ENCODE results near the gene SKIC8.

Gene SKIC8

GRCh38 chr15:78282324-78282723 is 17.1 kb downstream of the SKIC8 start:
- Histone ChIP-seq H3K36me3 (ENCODE audit: insufficient read depth, low read depth, low read length) (peaks cover 52% of the 10 kb centered on the region), H3K4me3 (ENCODE audit: low read length) (no peak overlapping the region)

GRCh38 chr15:78280319-78281072 is 18.9 kb downstream of the SKIC8 start:
- H3K4me1 ChIP-seq (ENCODE audit: insufficient read depth, low read length): no peaks in the 10 kb centered on the region
- H3K4me3 ChIP-seq (ENCODE audit: low read length): no peak overlapping the region
- H3K27ac ChIP-seq (ENCODE audit: low read length): no peak overlapping the region
- H3K9me3 ChIP-seq (ENCODE audit: insufficient read depth, low read depth, low read length): no peaks in the 10 kb centered on the region
- H3K9ac ChIP-seq (ENCODE audit: low read depth, low read length): no peak overlapping the region
- peaks cover 40% of the 10 kb centered on the region for H3K36me3 ChIP-seq (ENCODE audit: insufficient read depth, low read depth, low read length)
- H3K27me3 ChIP-seq (ENCODE audit: insufficient read depth, low read length): no peaks in the 10 kb centered on the region

More at GRCh38 chr15:78282324-78282723, 17.1 kb downstream of the SKIC8 start:
- H3K27me3 ChIP-seq (ENCODE audit: insufficient read depth, low read length): no peaks in the 10 kb centered on the region
- H3K9ac ChIP-seq (ENCODE audit: low read depth, low read length): no peak overlapping the region
- no peaks in the 10 kb centered on the region for H3K9me3 ChIP-seq (ENCODE audit: insufficient read depth, low read depth, low read length)
- H3K27ac ChIP-seq (ENCODE audit: low read length): no peak overlapping the region
- no peaks in the 10 kb centered on the region for H3K4me1 ChIP-seq (ENCODE audit: insufficient read depth, low read length)

GRCh38 chr15:78276064-78276943 is 23.1 kb downstream of the SKIC8 start:
- H3K9ac ChIP-seq (ENCODE audit: low read depth, low read length): no peak overlapping the region
- no peaks in the 10 kb centered on the region for H3K9me3 ChIP-seq (ENCODE audit: insufficient read depth, low read depth, low read length)
- H3K4me1 ChIP-seq (ENCODE audit: insufficient read depth, low read length): no peaks in the 10 kb centered on the region
- H3K4me3 ChIP-seq (ENCODE audit: low read length): no peak overlapping the region
- H3K27ac ChIP-seq (ENCODE audit: low read length): no peak overlapping the region
- peaks cover under 1% of the 10 kb centered on the region; the same call in 1 of the 2 replicates for H3K36me3 ChIP-seq (ENCODE audit: insufficient read depth, low read depth, low read length)
- H3K27me3 ChIP-seq (ENCODE audit: insufficient read depth, low read length): no peaks in the 10 kb centered on the region

GRCh38 chr15:78274994-78275393 is 24.4 kb downstream of the SKIC8 start:
- Histone ChIP-seq H3K9me3 (ENCODE audit: insufficient read depth, low read depth, low read length) (no peaks in the 10 kb centered on the region), H3K36me3 (ENCODE audit: insufficient read depth, low read depth, low read length) (no peaks in the 10 kb centered on the region), H3K27ac (ENCODE audit: low read length) (no peak overlapping the region), H3K4me1 (ENCODE audit: insufficient read depth, low read length) (no peaks in the 10 kb centered on the region), H3K4me3 (ENCODE audit: low read length) (no peak overlapping the region), H3K27me3 (ENCODE audit: insufficient read depth, low read length) (no peaks in the 10 kb centered on the region), H3K9ac (ENCODE audit: low read depth, low read length) (no peak overlapping the region)

- H3K27me3 ChIP-seq (ENCODE audit: insufficient read depth, low read length): no peaks in the 10 kb centered on the region
- no peak overlapping the region for H3K27ac ChIP-seq (ENCODE audit: low read length)
- H3K4me1 ChIP-seq (ENCODE audit: insufficient read depth, low read length): no peaks in the 10 kb centered on the region
- no peaks in the 10 kb centered on the region for H3K36me3 ChIP-seq (ENCODE audit: insufficient read depth, low read depth, low read length)
- no peak overlapping the region for H3K4me3 ChIP-seq (ENCODE audit: low read length)
- no peak overlapping the region for H3K9ac ChIP-seq (ENCODE audit: low read depth, low read length)
- no peaks in the 10 kb centered on the region for H3K9me3 ChIP-seq (ENCODE audit: insufficient read depth, low read depth, low read length)
These were observed 26.6 kb downstream of the SKIC8 start for GRCh38 chr15:78272776-78273175.

- Histone ChIP-seq H3K9me3 (ENCODE audit: insufficient read depth, low read depth, low read length) (no peaks in the 10 kb centered on the region), H3K4me1 (ENCODE audit: insufficient read depth, low read length) (no peaks in the 10 kb centered on the region), H3K9ac (ENCODE audit: low read depth, low read length) (no peak overlapping the region), H3K27me3 (ENCODE audit: insufficient read depth, low read length) (no peaks in the 10 kb centered on the region), H3K4me3 (ENCODE audit: low read length) (no peak overlapping the region), H3K27ac (ENCODE audit: low read length) (no peak overlapping the region), H3K36me3 (ENCODE audit: insufficient read depth, low read depth, low read length) (no peaks in the 10 kb centered on the region)
These were observed 27.1 kb downstream of the SKIC8 start for GRCh38 chr15:78272316-78272715.

- H3K4me3 ChIP-seq (ENCODE audit: low read length): no peak overlapping the region
- no peak overlapping the region for H3K9ac ChIP-seq (ENCODE audit: low read depth, low read length)
- peaks cover 23% of the 10 kb centered on the region for H3K27me3 ChIP-seq (ENCODE audit: insufficient read depth, low read length)
- no peaks in the 10 kb centered on the region for H3K4me1 ChIP-seq (ENCODE audit: insufficient read depth, low read length)
- no peak overlapping the region for H3K27ac ChIP-seq (ENCODE audit: low read length)
- no peaks in the 10 kb centered on the region for H3K36me3 ChIP-seq (ENCODE audit: insufficient read depth, low read depth, low read length)
- no peaks in the 10 kb centered on the region for H3K9me3 ChIP-seq (ENCODE audit: insufficient read depth, low read depth, low read length)
These were observed 32.6 kb downstream of the SKIC8 start for GRCh38 chr15:78266806-78267205.

GRCh38 chr15:78266229-78266628 is 33.2 kb downstream of the SKIC8 start:
- no peaks in the 10 kb centered on the region for H3K9me3 ChIP-seq (ENCODE audit: insufficient read depth, low read depth, low read length)
- H3K27me3 ChIP-seq (ENCODE audit: insufficient read depth, low read length): peaks cover 23% of the 10 kb centered on the region
- no peak overlapping the region for H3K9ac ChIP-seq (ENCODE audit: low read depth, low read length)
- no peak overlapping the region for H3K4me3 ChIP-seq (ENCODE audit: low read length)
- no peak overlapping the region for H3K27ac ChIP-seq (ENCODE audit: low read length)
- H3K4me1 ChIP-seq (ENCODE audit: insufficient read depth, low read length): no peaks in the 10 kb centered on the region
- no peaks in the 10 kb centered on the region for H3K36me3 ChIP-seq (ENCODE audit: insufficient read depth, low read depth, low read length)

GRCh38 chr15:78265752-78266224 is 33.6 kb downstream of the SKIC8 start:
- peaks cover 23% of the 10 kb centered on the region for H3K27me3 ChIP-seq (ENCODE audit: insufficient read depth, low read length)
- no peak overlapping the region for H3K27ac ChIP-seq (ENCODE audit: low read length)
- no peaks in the 10 kb centered on the region for H3K36me3 ChIP-seq (ENCODE audit: insufficient read depth, low read depth, low read length)
- no peak overlapping the region for H3K4me3 ChIP-seq (ENCODE audit: low read length)
- no peak overlapping the region for H3K9ac ChIP-seq (ENCODE audit: low read depth, low read length)
- H3K4me1 ChIP-seq (ENCODE audit: insufficient read depth, low read length): no peaks in the 10 kb centered on the region
- H3K9me3 ChIP-seq (ENCODE audit: insufficient read depth, low read depth, low read length): no peaks in the 10 kb centered on the region

GRCh38 chr15:78265137-78265460 is 34.3 kb downstream of the SKIC8 start:
- H3K4me1 ChIP-seq (ENCODE audit: insufficient read depth, low read length): no peaks in the 10 kb centered on the region
- peak overlapping the region; percentile 51; the same call in 1 of the 2 replicates for H3K4me3 ChIP-seq (ENCODE audit: low read length)
- H3K36me3 ChIP-seq (ENCODE audit: insufficient read depth, low read depth, low read length): no peaks in the 10 kb centered on the region
- H3K27me3 ChIP-seq (ENCODE audit: insufficient read depth, low read length): peaks cover 23% of the 10 kb centered on the region
- H3K9me3 ChIP-seq (ENCODE audit: insufficient read depth, low read depth, low read length): no peaks in the 10 kb centered on the region
- peak overlapping the region; percentile 23; the same call in 1 of the 2 replicates for H3K9ac ChIP-seq (ENCODE audit: low read depth, low read length)
- H3K27ac ChIP-seq (ENCODE audit: low read length): no peak overlapping the region

GRCh38 chr15:78264304-78265136 is 34.9 kb downstream of the SKIC8 start, which contains the start of gene DNAJA4:
Gene DNAJA4 (plus strand): TSS chr15:78264562. CDS start chr15:78264764, 202 bp downstream.
- no peaks in the 10 kb centered on the region for H3K36me3 ChIP-seq (ENCODE audit: insufficient read depth, low read depth, low read length)
- peaks cover 23% of the 10 kb centered on the region for H3K27me3 ChIP-seq (ENCODE audit: insufficient read depth, low read length)
- peak within 1 kb of the TSS; percentile 51; the same call in 1 of the 2 replicates for H3K4me3 ChIP-seq (ENCODE audit: low read length)
- no peak within 1 kb of the TSS for H3K27ac ChIP-seq (ENCODE audit: low read length)
- H3K9ac ChIP-seq (ENCODE audit: low read depth, low read length): peak within 1 kb of the TSS; percentile 23; the same call in 1 of the 2 replicates
- no peaks in the 10 kb centered on the region for H3K9me3 ChIP-seq (ENCODE audit: insufficient read depth, low read depth, low read length)
- no peaks in the 10 kb centered on the region for H3K4me1 ChIP-seq (ENCODE audit: insufficient read depth, low read length)
